ENCODE measurements around the gene PARP12. TPM values are rescaled to one million over a fixed set of nuclear protein-coding genes. Genes with fewer than 3 reads are reported as not detected.

Gene PARP12
- total and polyA plus RNA-seq, 9 of the 15 experiments (the other 6 are each of a cell fraction or from before 2014, with no cell fraction given): 4.6 to 40.4 (median 23.5) TPM

DNA sequence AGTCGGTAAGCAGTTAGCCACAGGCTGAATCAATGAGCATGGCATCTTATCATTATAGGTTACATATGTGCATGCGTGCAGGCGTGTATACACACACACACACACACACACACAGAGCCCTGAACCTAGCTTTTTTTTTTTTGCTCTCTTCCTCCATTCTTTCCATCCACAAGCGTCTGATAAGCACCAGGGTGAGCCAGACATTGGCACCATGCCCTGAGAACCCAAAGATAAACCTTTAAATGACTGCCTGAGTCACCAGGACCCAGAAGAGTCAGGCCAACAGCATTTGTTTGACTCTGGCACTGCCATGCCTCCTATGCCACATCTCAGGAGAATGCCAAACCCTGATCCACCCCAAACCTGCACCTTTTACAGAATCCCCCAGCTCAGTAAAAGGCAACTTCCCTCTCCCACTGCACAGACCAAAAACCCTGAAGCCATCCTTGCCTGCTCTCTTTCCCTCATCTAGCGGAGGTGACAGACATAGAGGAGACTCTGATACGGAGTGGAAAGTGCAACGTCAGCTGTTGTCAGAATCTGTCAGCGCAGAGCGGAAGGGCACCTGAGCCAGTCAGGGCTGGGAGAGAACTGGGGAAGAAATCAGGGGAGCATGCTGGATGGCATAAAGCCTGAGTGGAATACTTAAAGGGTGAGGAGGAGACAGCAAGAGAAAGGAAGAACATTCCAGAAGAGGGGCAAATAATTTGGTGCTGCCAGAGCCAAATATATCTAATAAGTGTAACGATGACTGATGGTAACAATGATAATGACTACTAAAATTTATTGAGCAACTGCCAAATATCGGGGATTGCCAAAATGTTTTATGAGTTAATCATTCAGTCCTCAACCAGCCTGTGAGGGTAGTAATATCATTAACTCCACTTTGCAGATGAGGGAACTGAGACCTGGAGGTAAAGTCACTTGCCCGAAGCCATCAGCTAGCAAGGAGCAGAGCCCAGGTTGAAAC, 3.2 kb downstream of the PARP12 start:
- Histone ChIP-seq H3K27ac (ENCODE audit: extremely low read depth, low read depth, low read length) (peak overlapping the region; percentile 58; the same call in 1 of the 3 replicates), H3K79me2 (ENCODE audit: control insufficient read depth, insufficient read depth, low read length) (peaks cover 37% of the 10 kb centered on the region), H2AFZ (ENCODE audit: low read depth, low read length) (no peak overlapping the region), H3K27me3 (ENCODE audit: control insufficient read depth in 2 of 2, insufficient read depth in 2 of 2, low read length in 2 of 2) (no peaks in the 10 kb centered on the region), H3K9me1 (ENCODE audit: control insufficient read depth, insufficient read depth, low read length) (no peaks in the 10 kb centered on the region), H3K36me3 (ENCODE audit: control insufficient read depth, insufficient read depth, low read length) (peaks cover 20% of the 10 kb centered on the region), H3K4me1 (replicated peaks in 1 of 2; ENCODE audit: control insufficient read depth in 2 of 2, insufficient read depth in 2 of 2, low read length in 2 of 2) (peaks cover 31 to 45% of the 10 kb centered on the region in 2 experiments), H3K4me2 (ENCODE audit: insufficient read depth, low read length) (peak overlapping the region; percentile 79), H3K9me3 (replicated peaks; ENCODE audit: control insufficient read depth, insufficient read depth, low read depth, low read length) (peaks cover 8% of the 10 kb centered on the region), H3K9ac (ENCODE audit: insufficient read depth in 1 of 2, low read depth in 2 of 2, low read length in 2 of 2) (peak overlapping the region in 1 of 2 experiments; percentile 3; a peak in 1 of 4 replicates), H4K20me1 (replicated peaks; ENCODE audit: control insufficient read depth, insufficient read depth, low read length) (no peaks in the 10 kb centered on the region), H3K4me3 (no peak overlapping the region)
- CTCF ChIA-PET (ENCODE audit: low intra/inter-chr PET ratio): no interaction called here
- ATAC-seq (no peak), DNase-seq (ENCODE audit: extremely low read depth in 1 of 4, low spot score in 3 of 4) (peak in 2 of 4 experiments; percentile 34 to 59), FAIRE-seq (no peak)
- POLR2A ChIA-PET: interaction anchor here (0.5 to 2.2 kb wide), 10 partner anchors 10 to 117 kb away, joined by 3 to 14 read pairs (median 3); partner anchors contain the start of gene KDM7A
- in situ Hi-C loops (cut with MboI) (no loop called here), intact Hi-C loops (cut with micrococcal nuclease) (loop anchor here (5.0 kb wide), 1 partner anchor 263 kb away; no protein-coding TSS in a partner anchor)
- BruUV-seq (replicated peaks): no TSS peak
- WGBS (ENCODE audit: insufficient coverage, low coverage, missing lambda C conversion rate): 60% methylated on average over 12 of the region's 12 CpGs
- TF ChIP-seq STAT5B (CRISPR knock-in tag; IDR thresholded peaks at IDR 0.05) (no peak), ETV5 (CRISPR knock-in tag; IDR thresholded peaks at IDR 0.05; ENCODE audit: low read depth) (0 out of 2 replicates have a peak, but pooled peaks have one; percentile 14), RNF2 (IDR thresholded peaks at IDR 0.05) (no peak), NFE2L1 (tag; IDR thresholded peaks at IDR 0.05; ENCODE audit: borderline replicate concordance, low read depth) (no peak), MEIS2 (IDR thresholded peaks at IDR 0.05; ENCODE audit: partially characterized antibody) (peak; percentile 37), MTA1 (IDR thresholded peaks at IDR 0.05; ENCODE audit: borderline replicate concordance) (no peak), POLR3G (IDR thresholded peaks at IDR 0.05; ENCODE audit: extremely low read depth, insufficient read length, insufficient replicate concordance) (no peak), GATA2 (CRISPR knock-in tag; IDR thresholded peaks at IDR 0.05) (0 out of 2 replicates have a peak, but pooled peaks have one; percentile 26), TCF3 (CRISPR knock-in tag; IDR thresholded peaks at IDR 0.05) (no peak), FOSL1 (tag; conservative IDR thresholded peaks at IDR 0.05) (peak; percentile 82), ZSCAN29 (IDR thresholded peaks at IDR 0.05) (no peak), ZNF324 (CRISPR knock-in tag; IDR thresholded peaks at IDR 0.05) (0 out of 2 replicates have a peak, but pooled peaks have one; percentile 34)
- TF ChIP-seq, protein P1, sequence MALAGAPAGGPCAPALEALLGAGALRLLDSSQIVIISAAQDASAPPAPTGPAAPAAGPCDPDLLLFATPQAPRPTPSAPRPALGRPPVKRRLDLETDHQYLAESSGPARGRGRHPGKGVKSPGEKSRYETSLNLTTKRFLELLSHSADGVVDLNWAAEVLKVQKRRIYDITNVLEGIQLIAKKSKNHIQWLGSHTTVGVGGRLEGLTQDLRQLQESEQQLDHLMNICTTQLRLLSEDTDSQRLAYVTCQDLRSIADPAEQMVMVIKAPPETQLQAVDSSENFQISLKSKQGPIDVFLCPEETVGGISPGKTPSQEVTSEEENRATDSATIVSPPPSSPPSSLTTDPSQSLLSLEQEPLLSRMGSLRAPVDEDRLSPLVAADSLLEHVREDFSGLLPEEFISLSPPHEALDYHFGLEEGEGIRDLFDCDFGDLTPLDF (CRISPR knock-in tag; IDR thresholded peaks at IDR 0.05): 0 out of 2 replicates have a peak, but pooled peaks have one; percentile 40
- TF ChIP-seq, protein P2, sequence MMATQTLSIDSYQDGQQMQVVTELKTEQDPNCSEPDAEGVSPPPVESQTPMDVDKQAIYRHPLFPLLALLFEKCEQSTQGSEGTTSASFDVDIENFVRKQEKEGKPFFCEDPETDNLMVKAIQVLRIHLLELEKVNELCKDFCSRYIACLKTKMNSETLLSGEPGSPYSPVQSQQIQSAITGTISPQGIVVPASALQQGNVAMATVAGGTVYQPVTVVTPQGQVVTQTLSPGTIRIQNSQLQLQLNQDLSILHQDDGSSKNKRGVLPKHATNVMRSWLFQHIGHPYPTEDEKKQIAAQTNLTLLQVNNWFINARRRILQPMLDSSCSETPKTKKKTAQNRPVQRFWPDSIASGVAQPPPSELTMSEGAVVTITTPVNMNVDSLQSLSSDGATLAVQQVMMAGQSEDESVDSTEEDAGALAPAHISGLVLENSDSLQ (IDR thresholded peaks at IDR 0.05): peak; percentile 25; the same call in 1 of the 2 replicates
- TF ChIP-seq, protein P3, sequence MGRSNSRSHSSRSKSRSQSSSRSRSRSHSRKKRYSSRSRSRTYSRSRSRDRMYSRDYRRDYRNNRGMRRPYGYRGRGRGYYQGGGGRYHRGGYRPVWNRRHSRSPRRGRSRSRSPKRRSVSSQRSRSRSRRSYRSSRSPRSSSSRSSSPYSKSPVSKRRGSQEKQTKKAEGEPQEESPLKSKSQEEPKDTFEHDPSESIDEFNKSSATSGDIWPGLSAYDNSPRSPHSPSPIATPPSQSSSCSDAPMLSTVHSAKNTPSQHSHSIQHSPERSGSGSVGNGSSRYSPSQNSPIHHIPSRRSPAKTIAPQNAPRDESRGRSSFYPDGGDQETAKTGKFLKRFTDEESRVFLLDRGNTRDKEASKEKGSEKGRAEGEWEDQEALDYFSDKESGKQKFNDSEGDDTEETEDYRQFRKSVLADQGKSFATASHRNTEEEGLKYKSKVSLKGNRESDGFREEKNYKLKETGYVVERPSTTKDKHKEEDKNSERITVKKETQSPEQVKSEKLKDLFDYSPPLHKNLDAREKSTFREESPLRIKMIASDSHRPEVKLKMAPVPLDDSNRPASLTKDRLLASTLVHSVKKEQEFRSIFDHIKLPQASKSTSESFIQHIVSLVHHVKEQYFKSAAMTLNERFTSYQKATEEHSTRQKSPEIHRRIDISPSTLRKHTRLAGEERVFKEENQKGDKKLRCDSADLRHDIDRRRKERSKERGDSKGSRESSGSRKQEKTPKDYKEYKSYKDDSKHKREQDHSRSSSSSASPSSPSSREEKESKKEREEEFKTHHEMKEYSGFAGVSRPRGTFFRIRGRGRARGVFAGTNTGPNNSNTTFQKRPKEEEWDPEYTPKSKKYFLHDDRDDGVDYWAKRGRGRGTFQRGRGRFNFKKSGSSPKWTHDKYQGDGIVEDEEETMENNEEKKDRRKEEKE (IDR thresholded peaks at IDR 0.05; ENCODE audit: borderline replicate concordance in 1 of 2, control insufficient read depth in 1 of 2, low read depth in 2 of 2, low read length in 1 of 2): no peak

Data from K562 (cell line).